HepG2 (cell line): Measurements from ENCODE around the gene STBD1.

Experiments used
- AFF4 ChIP-seq: sonication (generic); formaldehyde crosslinking; IDR thresholded peaks from 2 replicates; pipeline ENCODE4 v1.4.0; 2020; ENCODE audit warnings: missing genetic modification reagents
- E2F1 ChIP-seq: sonication (generic); formaldehyde crosslinking; IDR thresholded peaks from 2 replicates; pipeline ENCODE4 v1.5.0; 2020; ENCODE audit warnings: missing genetic modification reagents
- ELF1 ChIP-seq: sonication (generic); formaldehyde crosslinking; IDR thresholded peaks from 2 replicates; pipeline ENCODE4 v1.4.0; 2020; ENCODE audit warnings: missing genetic modification reagents
- FOXK1 ChIP-seq: sonication (generic); formaldehyde crosslinking; IDR thresholded peaks from 2 replicates; pipeline ENCODE4 v1.4.0; 2020; ENCODE audit warnings: low read depth, missing genetic modification reagents, borderline replicate concordance
- HNF4G ChIP-seq, 2 experiments: sonication (generic) in 1 of 2; formaldehyde crosslinking in 1 of 2; IDR thresholded peaks; 2 replicates each; pipeline versions ENCODE4 v1.4.0 to v1.6.1; 2011 to 2020; ENCODE audit warnings: borderline replicate concordance in 2 of 2, low read depth in 2 of 2, mild to moderate bottlenecking in 2 of 2, low read length in 1 of 2, missing genetic modification reagents in 1 of 2, moderate library complexity in 1 of 2
- PHF20 ChIP-seq: sonication (generic); formaldehyde crosslinking; IDR thresholded peaks from 2 replicates; pipeline ENCODE4 v1.5.0; 2020; ENCODE audit warnings: mild to moderate bottlenecking, missing genetic modification reagents
- RBAK ChIP-seq: sonication (generic); formaldehyde crosslinking; IDR thresholded peaks from 2 replicates; pipeline ENCODE4 v1.5.1; 2020; ENCODE audit warnings: mild to moderate bottlenecking, missing genetic modification reagents
- ZBTB14 ChIP-seq: sonication (generic); formaldehyde crosslinking; IDR thresholded peaks from 2 replicates; pipeline ENCODE4 v1.4.0; 2020; ENCODE audit warnings: missing genetic modification reagents
- ZKSCAN1 ChIP-seq: fragments of 150-350 bp; IDR thresholded peaks from 2 replicates; pipeline ENCODE4 v1.6.1; 2014; ENCODE audit warnings: low read length
- ZNF12 ChIP-seq: sonication (generic); formaldehyde crosslinking; IDR thresholded peaks from 2 replicates; pipeline ENCODE4 v1.5.0; 2020; ENCODE audit warnings: missing genetic modification reagents
- ZNF513 ChIP-seq: sonication (generic); formaldehyde crosslinking; conservative IDR thresholded peaks from 2 replicates; pipeline ENCODE4 v1.5.0; 2020; ENCODE audit warnings: missing genetic modification reagents
- TF ChIP-seq, protein P1 (sequence below): sonication (generic); formaldehyde crosslinking; IDR thresholded peaks from 2 replicates; pipeline ENCODE4 v1.5.0; 2020; ENCODE audit warnings: mild to moderate bottlenecking, missing genetic modification reagents, moderate library complexity

- TF ChIP-seq HNF4G (IDR thresholded peaks at IDR 0.05; ENCODE audit: borderline replicate concordance, low read depth, low read length) (no peak), HNF4G (CRISPR knock-in tag; IDR thresholded peaks at IDR 0.05; ENCODE audit: borderline replicate concordance, low read depth) (no peak), PHF20 (no peak), RBAK (CRISPR knock-in tag) (no peak), AFF4 (CRISPR knock-in tag) (no peak), ELF1 (no peak), ZNF513 (CRISPR knock-in tag) (no peak), ZNF12 (no peak), E2F1 (no peak), ZKSCAN1 (no peak), FOXK1 (no peak), ZBTB14 (no peak)
- TF ChIP-seq, protein P1, sequence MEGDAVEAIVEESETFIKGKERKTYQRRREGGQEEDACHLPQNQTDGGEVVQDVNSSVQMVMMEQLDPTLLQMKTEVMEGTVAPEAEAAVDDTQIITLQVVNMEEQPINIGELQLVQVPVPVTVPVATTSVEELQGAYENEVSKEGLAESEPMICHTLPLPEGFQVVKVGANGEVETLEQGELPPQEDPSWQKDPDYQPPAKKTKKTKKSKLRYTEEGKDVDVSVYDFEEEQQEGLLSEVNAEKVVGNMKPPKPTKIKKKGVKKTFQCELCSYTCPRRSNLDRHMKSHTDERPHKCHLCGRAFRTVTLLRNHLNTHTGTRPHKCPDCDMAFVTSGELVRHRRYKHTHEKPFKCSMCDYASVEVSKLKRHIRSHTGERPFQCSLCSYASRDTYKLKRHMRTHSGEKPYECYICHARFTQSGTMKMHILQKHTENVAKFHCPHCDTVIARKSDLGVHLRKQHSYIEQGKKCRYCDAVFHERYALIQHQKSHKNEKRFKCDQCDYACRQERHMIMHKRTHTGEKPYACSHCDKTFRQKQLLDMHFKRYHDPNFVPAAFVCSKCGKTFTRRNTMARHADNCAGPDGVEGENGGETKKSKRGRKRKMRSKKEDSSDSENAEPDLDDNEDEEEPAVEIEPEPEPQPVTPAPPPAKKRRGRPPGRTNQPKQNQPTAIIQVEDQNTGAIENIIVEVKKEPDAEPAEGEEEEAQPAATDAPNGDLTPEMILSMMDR, result no peak
Observed at GRCh38 chr4:76302826-76303438, 3.6 kb upstream of the STBD1 start.
